Activated naive CD8-positive, alpha-beta T cell treated with anti-CD3 and anti-CD28 coated beads for 36 hours (primary cell): ENCODE measurements around the gene ANKAR. TPM values are rescaled to one million over a fixed set of nuclear protein-coding genes. Genes with fewer than 3 reads are reported as not detected.
A peak's percentile ranks its signal among the peaks of the same experiment; 100 is the strongest.
"Not testable (repeated sequence)": the region's sequence is repeated elsewhere in the genome, so short reads cannot be mapped to it uniquely, and the experiment has no call there.

Experiments
- DNase-seq: peaks from one replicate; pipeline ENCODE4 v3.0.0; 2021
- H3K27ac Mint-ChIP-seq: one replicate; pipeline ENCODE4 v1.8.0; 2022; ENCODE audit warnings: mild to moderate bottlenecking, moderate library complexity, mixed read lengths
- H3K27me3 Mint-ChIP-seq: one replicate; pipeline ENCODE4 v1.8.0; 2022; ENCODE audit warnings: mild to moderate bottlenecking, mixed read lengths
- H3K36me3 Mint-ChIP-seq: one replicate; pipeline ENCODE4 v1.8.0; 2021; ENCODE audit warnings: mild to moderate bottlenecking, mixed read lengths
- H3K4me1 Mint-ChIP-seq: one replicate; pipeline ENCODE4 v1.8.0; 2021; ENCODE audit warnings: mixed read lengths
- H3K4me3 Mint-ChIP-seq: one replicate; pipeline ENCODE4 v1.8.0; 2022; ENCODE audit warnings: mild to moderate bottlenecking, moderate library complexity, mixed read lengths
- H3K9me3 Mint-ChIP-seq: one replicate; pipeline ENCODE4 v1.8.0; 2022; ENCODE audit warnings: mixed read lengths
- total RNA-seq, 2 experiments: library from RNA; stranded (reverse); gene quantifications; one replicate each; pipeline ENCODE4 v1.2.3, GENCODE V29; 2021

Gene ANKAR
- total RNA-seq, 2 experiments from 2014 or later = 2.4 TPM

DNA sequence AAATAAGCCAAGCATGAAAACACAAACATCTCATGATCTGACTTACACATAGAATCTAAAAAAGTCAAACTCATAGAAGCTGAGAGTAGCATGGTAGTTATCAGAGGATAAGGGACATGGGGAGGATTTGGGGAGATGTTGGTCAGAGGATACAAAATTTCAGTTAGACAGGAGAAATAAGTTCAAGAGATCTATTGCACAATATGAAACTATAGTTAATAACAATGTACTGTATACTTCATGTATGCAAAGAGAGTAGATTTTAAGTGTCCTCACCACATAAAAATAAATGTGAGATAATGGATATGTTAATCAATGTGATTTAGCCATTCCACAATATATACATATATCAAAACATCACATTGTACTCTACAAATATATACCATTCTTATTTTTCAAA, 23.2 kb upstream of the ANKAR start:
- no peak overlapping the region for H3K4me3 Mint-ChIP-seq
- peaks cover 2% of the 10 kb centered on the region for H3K4me1 Mint-ChIP-seq
- no peak for DNase-seq
- H3K9me3 Mint-ChIP-seq = peaks cover 19% of the 10 kb centered on the region
- H3K27ac Mint-ChIP-seq = no peak overlapping the region
- H3K27me3 Mint-ChIP-seq = no peaks in the 10 kb centered on the region
- H3K36me3 Mint-ChIP-seq = peaks cover 3% of the 10 kb centered on the region

DNA sequence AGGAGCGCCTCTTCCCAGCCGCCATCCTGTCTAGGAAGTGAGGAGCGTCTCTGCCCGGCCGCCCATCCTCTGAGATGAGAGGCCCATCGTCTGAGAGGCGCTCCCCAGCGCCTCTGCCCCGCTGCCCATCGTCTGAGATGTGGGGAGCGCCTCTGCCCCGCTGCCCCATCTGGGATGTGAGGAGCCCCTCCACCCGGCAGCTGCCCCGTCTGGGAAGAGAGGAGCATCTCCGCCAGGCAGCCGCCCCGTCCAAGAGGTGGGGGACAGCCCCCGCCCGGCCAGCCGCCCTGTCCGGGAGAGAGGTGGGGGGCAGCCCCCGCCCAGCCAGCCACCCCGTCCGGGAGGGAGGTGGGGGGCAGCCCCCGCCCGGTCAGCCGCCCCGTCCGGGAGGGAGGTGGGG, 21.0 kb upstream of the ANKAR start:
- peaks cover 19% of the 10 kb centered on the region for H3K9me3 Mint-ChIP-seq
- DNase-seq, H3K27ac Mint-ChIP-seq, H3K4me3 Mint-ChIP-seq, H3K27me3 Mint-ChIP-seq, H3K36me3 Mint-ChIP-seq: not testable (repeated sequence)
- peaks cover 16% of the 10 kb centered on the region for H3K4me1 Mint-ChIP-seq

DNA sequence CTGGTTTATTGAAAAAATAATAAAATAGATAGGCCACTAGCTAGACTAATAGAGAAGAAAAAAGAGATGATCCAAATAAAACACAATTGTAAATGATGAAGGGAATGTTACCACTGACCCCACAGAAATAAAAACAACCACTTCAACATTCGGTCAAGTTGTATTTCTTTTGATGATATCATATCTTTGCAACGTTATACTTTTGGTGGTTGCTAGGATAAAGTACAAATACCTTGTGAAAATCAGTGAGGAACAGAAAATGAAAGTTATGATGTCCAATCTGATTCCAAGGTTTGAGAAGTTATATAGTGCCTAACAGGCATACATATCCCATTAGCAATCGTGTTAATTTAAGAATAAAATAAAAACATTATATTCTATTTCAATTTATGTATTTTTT, 19.8 kb upstream of the ANKAR start:
- H3K4me1 Mint-ChIP-seq = peaks cover 23% of the 10 kb centered on the region
- H3K36me3 Mint-ChIP-seq = peaks cover 3% of the 10 kb centered on the region
- H3K4me3 Mint-ChIP-seq = no peak overlapping the region
- no peak for DNase-seq
- peaks cover 19% of the 10 kb centered on the region for H3K9me3 Mint-ChIP-seq
- H3K27me3 Mint-ChIP-seq = no peaks in the 10 kb centered on the region
- no peak overlapping the region for H3K27ac Mint-ChIP-seq

DNA sequence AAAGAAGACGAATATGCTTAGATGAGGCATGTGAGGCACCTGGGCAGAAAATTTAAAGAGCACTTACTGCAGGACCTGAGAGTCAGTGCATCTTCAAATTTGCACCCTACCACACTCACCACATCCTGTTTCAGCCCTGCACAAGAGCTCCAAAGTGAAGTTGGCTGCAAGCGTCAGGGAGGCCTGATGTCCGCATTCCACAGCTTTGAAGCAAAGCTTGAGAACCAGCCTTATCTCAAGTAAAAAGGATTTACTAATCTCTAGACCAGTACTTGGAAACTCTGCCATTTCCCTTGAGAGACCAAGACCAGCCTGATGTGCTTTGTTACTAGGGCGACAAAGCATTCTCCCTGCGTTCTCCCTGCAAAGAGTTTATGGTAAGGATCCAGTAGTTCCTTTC, 16.6 kb upstream of the ANKAR start:
- peaks cover 2% of the 10 kb centered on the region for H3K36me3 Mint-ChIP-seq
- peaks cover 27% of the 10 kb centered on the region for H3K4me1 Mint-ChIP-seq

DNA sequence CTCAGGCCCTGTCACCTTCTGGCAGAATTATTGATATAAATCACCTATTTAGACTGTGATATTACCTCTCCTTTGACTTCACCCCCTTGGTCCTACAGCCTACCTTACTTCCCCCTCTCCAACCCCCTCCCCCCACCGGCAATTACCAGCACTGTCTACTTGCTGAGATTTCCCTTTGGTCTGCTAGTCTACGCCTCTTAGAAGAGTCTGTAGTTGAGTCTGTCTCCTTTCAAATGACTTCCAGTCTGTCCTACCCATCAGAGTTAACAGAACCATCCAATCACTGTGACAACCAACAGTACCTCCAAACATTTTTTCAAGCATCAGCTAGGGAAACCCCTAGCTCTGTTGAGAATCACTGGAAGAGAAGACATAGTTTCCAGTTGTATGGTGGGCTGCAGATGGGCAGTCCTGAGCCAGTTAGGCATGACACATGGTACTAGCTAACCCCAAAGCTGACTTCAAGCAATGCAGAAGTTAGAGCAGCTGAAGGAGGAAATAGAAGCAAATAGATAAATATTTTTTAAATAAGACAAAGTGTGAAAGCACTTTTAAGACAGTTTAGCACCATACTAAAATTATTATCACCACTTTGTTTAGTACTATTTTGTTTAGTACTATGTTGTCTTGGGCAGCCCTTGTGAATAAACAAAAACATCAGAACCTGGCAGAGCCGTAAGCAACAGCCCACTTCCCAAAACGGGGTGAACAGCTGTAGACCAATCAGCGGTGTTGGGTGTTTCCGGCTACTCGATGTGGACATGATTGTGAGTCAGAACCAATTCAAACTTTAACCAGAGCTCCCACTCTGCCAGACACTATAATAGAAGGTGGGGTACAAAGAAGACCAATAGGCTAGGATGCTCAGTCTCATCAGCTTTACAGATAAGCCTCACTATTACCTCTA, 15.9 kb upstream of the ANKAR start:
- Mint-ChIP-seq H3K9me3 (peaks cover 4% of the 10 kb centered on the region), H3K27ac (peak overlapping the region; percentile 74), H3K4me3 (peak overlapping the region; percentile 22), H3K27me3 (no peaks in the 10 kb centered on the region), H3K4me1 (peaks cover 31% of the 10 kb centered on the region), H3K36me3 (peaks cover 6% of the 10 kb centered on the region)
- DNase-seq = no peak

More for the DNA sequence above, 16.6 kb upstream of the ANKAR start:
- DNase-seq = peak; percentile 56
- Mint-ChIP-seq H3K27me3 (no peaks in the 10 kb centered on the region), H3K9me3 (peaks cover 5% of the 10 kb centered on the region), H3K27ac (peak overlapping the region; percentile 74), H3K4me3 (peak overlapping the region; percentile 22)

DNA sequence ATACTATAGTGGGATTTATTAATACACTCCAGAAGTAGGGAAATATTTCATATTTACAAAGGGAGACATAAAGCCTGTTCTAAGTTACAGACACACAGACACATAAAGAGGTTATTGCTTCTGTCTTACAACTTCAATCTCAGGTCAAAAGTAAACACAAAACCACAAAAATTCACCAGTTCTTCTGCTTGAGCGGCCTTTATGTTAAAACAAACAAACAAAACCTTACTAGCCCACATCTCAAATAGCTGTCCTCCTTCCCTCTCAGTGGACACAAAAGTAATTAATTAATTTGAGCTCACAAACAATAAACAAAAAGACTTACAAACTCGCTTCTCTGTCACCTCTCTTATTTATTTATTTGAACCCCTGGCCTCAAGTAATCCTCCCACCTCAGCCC, 14.7 kb upstream of the ANKAR start:
- Mint-ChIP-seq H3K27me3 (no peaks in the 10 kb centered on the region), H3K4me1 (peaks cover 41% of the 10 kb centered on the region), H3K4me3 (no peak overlapping the region), H3K9me3 (no peaks in the 10 kb centered on the region), H3K36me3 (peaks cover 13% of the 10 kb centered on the region), H3K27ac (peak overlapping the region; percentile 13)
- no peak for DNase-seq

DNA sequence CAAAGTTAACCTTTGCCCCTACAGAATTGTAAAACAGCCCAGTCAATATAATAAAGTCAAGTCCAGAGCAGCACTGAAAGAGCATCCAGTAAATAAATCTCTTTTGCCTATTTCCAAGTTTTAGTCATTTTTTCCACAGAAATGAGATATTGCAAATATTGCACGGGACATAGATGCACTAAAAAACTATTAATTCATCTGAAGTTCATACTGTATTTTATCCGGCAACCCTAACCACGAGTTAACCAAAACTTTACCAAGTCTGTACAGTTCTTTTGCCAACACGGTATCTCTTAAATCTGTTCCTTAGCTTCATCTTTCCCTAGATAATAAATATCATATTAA, 13.7 kb upstream of the ANKAR start:
- H3K27ac Mint-ChIP-seq = no peak overlapping the region
- peaks cover 13% of the 10 kb centered on the region for H3K36me3 Mint-ChIP-seq
- H3K4me3 Mint-ChIP-seq = no peak overlapping the region
- no peak for DNase-seq
- peaks cover 45% of the 10 kb centered on the region for H3K4me1 Mint-ChIP-seq
- no peaks in the 10 kb centered on the region for H3K9me3 Mint-ChIP-seq
- no peaks in the 10 kb centered on the region for H3K27me3 Mint-ChIP-seq

DNA sequence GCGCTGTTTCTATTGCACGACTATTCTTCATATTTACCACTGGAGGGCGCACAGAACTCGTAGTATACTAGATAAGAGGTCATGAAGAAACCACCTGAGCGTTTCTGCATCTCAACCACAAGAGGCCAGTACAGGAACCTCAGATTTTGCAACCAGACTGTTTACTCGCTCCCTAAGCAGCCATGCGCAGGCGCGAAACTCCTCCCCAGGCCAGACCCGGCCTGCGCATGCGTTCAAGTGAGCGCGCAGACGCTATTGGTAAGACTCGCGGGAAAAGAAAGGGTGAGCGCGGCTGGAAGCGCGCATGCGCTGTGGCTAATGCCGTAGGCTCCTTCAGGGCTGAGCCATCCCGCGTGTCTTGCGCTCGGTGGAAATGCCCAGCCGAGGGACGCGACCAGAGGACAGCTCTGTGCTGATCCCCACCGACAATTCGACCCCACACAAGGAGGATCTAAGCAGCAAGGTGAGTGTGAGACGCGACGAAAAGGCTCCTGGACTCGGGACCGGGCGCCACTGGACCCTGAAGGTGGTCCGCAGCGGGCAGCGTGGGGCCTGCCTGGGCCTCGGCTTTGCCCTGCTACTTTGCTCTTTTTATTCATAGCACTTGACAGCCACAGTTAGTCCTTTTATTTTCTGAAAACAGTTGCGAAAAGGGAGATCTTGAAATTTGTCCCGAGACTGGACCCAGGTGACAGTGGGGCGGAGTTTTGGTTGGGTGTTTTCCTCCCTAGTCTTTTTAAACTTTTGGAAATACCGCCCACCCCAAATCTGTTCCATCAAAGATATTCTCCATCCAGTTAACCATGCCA, 13.1 kb upstream of the ANKAR start, which contains the start of gene ASNSD1:
Gene ASNSD1 (plus strand): TSS at position 312 of the 809 bp plus-strand sequence. CDS start 4,674 bp downstream, outside the sequence.
- Mint-ChIP-seq H3K4me1 (peaks cover 46% of the 10 kb centered on the region), H3K9me3 (no peaks in the 10 kb centered on the region), H3K4me3 (no peak within 1 kb of the TSS), H3K27me3 (no peaks in the 10 kb centered on the region), H3K36me3 (peaks cover 15% of the 10 kb centered on the region), H3K27ac (no peak within 1 kb of the TSS)
- DNase-seq = peak; percentile 99

DNA sequence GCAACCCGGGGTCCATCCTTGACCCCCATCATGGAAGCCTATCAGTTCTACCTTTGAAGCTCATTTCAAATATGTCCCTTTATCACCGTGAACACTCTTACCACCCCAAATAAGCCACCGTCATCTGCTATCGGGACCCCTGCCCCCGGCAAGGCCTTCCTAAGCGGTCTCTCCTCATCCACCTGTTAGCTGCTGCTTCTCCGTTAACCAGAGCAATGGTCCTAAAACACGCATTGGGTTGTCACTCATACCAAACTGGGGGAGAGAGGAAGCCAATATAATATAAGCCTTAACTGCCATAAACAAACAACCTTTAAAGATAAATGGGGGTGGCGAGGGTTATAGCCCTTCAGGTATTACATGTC, 12.5 kb upstream of the ANKAR start:
- DNase-seq = no peak
- no peaks in the 10 kb centered on the region for H3K27me3 Mint-ChIP-seq
- peaks cover 45% of the 10 kb centered on the region for H3K4me1 Mint-ChIP-seq
- no peak overlapping the region for H3K4me3 Mint-ChIP-seq
- peaks cover 15% of the 10 kb centered on the region for H3K36me3 Mint-ChIP-seq
- no peak overlapping the region for H3K27ac Mint-ChIP-seq
- H3K9me3 Mint-ChIP-seq = no peaks in the 10 kb centered on the region

DNA sequence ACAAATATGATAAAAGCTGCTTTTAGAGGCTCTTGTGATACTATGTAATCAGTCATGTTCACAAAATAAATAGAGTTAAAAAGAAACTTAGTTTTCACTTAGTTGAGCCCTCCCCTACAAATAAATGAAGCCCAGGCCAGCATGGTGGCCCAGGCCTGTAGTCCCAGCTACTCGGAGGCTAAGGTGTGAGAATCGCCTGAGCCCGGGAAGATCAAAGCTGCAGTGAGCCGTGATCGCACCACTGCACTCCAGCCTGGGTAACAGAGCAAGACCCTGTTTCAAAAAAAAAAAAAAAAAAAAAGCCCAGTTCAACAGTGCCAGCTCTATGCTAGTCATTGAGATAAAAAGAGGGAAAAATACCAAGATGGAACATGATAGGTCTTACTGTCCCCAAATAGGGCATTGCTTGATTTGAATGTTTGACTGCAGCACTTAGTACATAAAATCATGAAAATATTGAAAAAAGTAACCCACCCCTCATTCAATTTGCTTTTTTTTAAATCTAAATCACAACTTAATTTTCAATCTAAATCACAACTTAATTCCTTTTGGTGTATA, 11.7 kb upstream of the ANKAR start:
- no peak for DNase-seq
- Mint-ChIP-seq H3K27me3 (no peaks in the 10 kb centered on the region), H3K4me1 (peaks cover 47% of the 10 kb centered on the region)

DNA sequence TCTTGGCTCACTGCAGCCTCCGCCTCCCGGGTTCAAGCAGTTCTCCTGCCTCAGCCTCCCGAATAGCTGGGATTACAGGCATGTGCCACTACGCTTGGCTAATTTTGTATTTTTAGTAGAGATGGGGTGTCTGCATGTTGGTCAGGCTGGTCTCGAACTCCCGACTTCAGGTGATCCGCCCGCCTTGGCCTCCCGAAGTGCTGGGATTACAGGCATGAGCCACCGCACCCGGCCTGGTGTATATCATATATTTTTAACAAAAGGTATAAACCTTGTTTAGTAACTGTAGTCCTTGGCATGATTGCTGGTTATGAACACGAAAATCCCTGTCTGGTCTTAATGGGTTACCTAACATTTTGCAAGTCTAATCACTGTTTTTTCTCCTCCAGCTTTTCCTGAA, 11.2 kb upstream of the ANKAR start:
- H3K9me3 Mint-ChIP-seq, H3K27ac Mint-ChIP-seq, H3K27me3 Mint-ChIP-seq, DNase-seq: not testable (repeated sequence)
- Mint-ChIP-seq H3K4me1 (peaks cover 42% of the 10 kb centered on the region), H3K36me3 (peaks cover 20% of the 10 kb centered on the region), H3K4me3 (peak overlapping the region; percentile 53)

More for the DNA sequence above, 11.7 kb upstream of the ANKAR start:
- no peak overlapping the region for H3K27ac Mint-ChIP-seq
- no peak overlapping the region for H3K4me3 Mint-ChIP-seq
- H3K36me3 Mint-ChIP-seq = peaks cover 18% of the 10 kb centered on the region
- H3K9me3 Mint-ChIP-seq = no peaks in the 10 kb centered on the region

DNA sequence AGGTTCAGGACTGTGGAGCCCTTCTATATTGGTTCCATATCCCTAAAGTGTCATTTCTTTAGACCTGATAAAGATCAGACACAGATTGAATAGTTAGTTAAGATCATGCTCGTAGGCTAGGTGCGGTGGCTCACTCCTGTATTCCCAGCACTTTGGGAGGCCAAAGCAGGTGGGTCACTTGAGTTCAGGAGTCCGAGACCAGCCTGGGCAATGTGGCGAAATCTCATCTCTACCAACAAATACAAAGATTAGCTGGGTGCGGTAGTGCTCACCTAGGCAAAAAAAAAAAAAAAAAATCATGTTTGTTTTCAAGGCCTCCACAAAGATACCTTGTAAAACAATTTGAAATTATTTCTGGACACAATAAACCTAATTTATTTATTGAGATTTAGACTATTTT, 4.6 kb upstream of the ANKAR start:
- Mint-ChIP-seq H3K9me3 (no peaks in the 10 kb centered on the region), H3K36me3 (peaks cover 14% of the 10 kb centered on the region), H3K4me3 (no peak overlapping the region), H3K4me1 (peaks cover 27% of the 10 kb centered on the region), H3K27me3 (no peaks in the 10 kb centered on the region), H3K27ac (no peak overlapping the region)
- no peak for DNase-seq

DNA sequence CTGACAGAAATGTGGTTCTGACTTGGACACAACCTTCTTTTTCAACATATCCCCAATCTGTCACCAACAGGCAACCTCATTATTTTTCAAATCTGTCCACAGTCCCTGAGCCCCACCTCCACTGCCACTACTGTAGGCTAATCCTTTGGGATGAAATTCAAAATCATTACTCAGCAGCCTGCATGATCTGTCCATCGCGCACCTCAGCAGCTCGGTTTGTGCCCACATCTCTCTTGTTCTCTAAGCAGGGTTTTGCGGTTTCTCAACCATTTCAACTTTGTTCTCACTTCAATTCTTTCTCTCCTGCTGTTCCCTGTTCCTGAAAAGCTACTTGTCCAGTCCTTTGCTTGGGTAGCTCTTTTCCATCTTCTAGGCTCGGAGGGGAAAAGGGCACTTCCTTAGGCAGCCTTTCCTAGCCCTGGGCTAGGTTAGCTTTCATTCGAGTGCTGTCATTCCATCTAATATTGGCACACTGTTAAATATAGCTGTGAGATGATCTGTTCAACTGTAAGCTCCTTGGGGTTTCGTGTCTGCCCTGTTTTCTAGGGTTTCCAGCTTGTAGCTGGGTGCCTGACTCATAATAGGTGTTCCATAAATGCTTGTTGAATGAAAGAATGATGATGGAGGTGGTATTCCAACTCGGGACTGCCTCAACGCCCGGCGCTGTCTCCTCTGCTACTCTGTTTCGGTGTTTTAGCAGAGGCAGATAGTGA, 653 bp upstream of the ANKAR start:
- peak overlapping the region; percentile 90 for H3K4me3 Mint-ChIP-seq
- peak overlapping the region; percentile 81 for H3K27ac Mint-ChIP-seq
- peaks cover 9% of the 10 kb centered on the region for H3K9me3 Mint-ChIP-seq
- peaks cover 22% of the 10 kb centered on the region for H3K4me1 Mint-ChIP-seq
- DNase-seq = no peak
- H3K36me3 Mint-ChIP-seq = peaks cover 37% of the 10 kb centered on the region
- H3K27me3 Mint-ChIP-seq = no peaks in the 10 kb centered on the region

DNA sequence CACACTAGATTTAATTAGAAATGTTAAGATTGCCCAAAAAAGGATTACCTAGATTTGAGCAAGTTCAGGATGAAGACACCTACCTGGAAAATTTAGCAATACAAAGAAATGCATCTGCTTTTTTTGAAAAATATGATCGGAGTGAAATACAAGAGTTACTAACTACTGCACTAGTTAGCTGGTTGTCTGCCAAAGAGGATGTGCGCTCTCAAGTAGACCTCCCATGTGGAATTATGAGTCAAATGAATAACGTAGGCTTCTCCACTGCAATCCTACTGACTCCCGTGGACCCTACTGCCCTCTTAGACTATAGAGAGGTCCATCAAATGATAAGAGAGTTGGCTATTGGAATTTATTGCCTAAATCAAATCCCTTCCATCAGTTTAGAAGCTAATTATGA, 2.0 kb downstream of the ANKAR start:
- Mint-ChIP-seq H3K9me3 (peaks cover 13% of the 10 kb centered on the region), H3K27ac (no peak overlapping the region), H3K4me1 (peaks cover 41% of the 10 kb centered on the region), H3K27me3 (no peaks in the 10 kb centered on the region), H3K4me3 (no peak overlapping the region), H3K36me3 (peaks cover 49% of the 10 kb centered on the region)
- no peak for DNase-seq

DNA sequence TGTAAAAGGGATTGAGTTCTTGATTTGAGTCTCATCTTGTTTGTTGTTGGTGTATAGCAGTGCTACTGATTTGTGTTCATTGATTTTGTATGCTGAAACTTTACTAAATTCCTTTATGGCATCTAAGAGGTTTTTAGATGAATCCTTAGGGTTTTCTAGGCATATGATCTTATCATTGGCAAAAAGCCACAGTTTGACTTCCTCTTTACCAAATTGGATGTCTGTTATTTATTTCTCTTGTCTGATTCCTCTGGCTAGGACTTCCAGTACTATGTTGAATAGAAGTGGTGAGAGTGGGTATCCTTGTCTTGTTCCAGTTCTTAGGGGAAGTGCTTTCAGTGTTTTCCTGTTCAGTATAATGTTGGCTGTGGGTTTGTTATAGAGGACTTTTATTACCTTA, 4.8 kb downstream of the ANKAR start:
- Mint-ChIP-seq H3K4me3 (no peak overlapping the region), H3K4me1 (peaks cover 45% of the 10 kb centered on the region), H3K36me3 (peaks cover 46% of the 10 kb centered on the region), H3K9me3 (peaks cover 14% of the 10 kb centered on the region), H3K27ac (no peak overlapping the region), H3K27me3 (no peaks in the 10 kb centered on the region)
- no peak for DNase-seq
